Kidney (tissue), 14 donors: ENCODE data around the gene MTX1. TPM values are rescaled to one million over a fixed set of nuclear protein-coding genes. Genes with fewer than 3 reads are reported as not detected.

Source experiments
- DNase-seq, 5 donors: peaks; one replicate each; pipeline ENCODE4 v3.0.0-alpha.2; 2013 to 2020
- FAIRE-seq: peaks from 2 replicates; lab custom pipeline; 2012; peaks lifted over from hg19 to GRCh38; lab: Jason Lieb, UNC
- H3K27ac ChIP-seq, 2 donors: one replicate each; pipeline ENCODE4 v1.7.0; 2013; ENCODE audit warnings: low read depth in 2 of 2, low read length in 2 of 2, inconsistent platforms in 1 of 2
- H3K27me3 ChIP-seq: one replicate; pipeline ENCODE4 v1.7.1; 2013; ENCODE audit warnings: low read length, inconsistent platforms; ENCODE audit not compliant: control insufficient read depth, insufficient read depth
- H3K36me3 ChIP-seq, 3 donors: one replicate each; pipeline versions ENCODE4 v1.7.0 to v1.7.1; 2013; ENCODE audit warnings: low read length in 3 of 3, control low read depth in 1 of 3, inconsistent platforms in 1 of 3; ENCODE audit not compliant: insufficient read depth in 3 of 3, control insufficient read depth in 2 of 3
- H3K4me1 ChIP-seq, 3 donors: one replicate each; pipeline versions ENCODE4 v1.7.0 to v1.7.1; 2013; ENCODE audit warnings: low read length in 3 of 3, inconsistent platforms in 1 of 3, low read depth in 1 of 3; ENCODE audit not compliant: control insufficient read depth in 2 of 3, insufficient read depth in 2 of 3
- H3K4me3 ChIP-seq, 3 donors: one replicate each; pipeline versions ENCODE4 v1.7.0 to v1.8.1; 2013; ENCODE audit warnings: low read length in 3 of 3, control low read depth in 1 of 3, inconsistent platforms in 1 of 3
- H3K9ac ChIP-seq, 3 donors: one replicate each; pipeline versions ENCODE4 v1.7.0 to v1.7.1; 2013; ENCODE audit warnings: low read length in 3 of 3, control low read depth in 1 of 3, inconsistent platforms in 1 of 3
- H3K9me3 ChIP-seq, 3 donors: one replicate each; pipeline versions ENCODE4 v1.7.0 to v1.7.1; 2013; ENCODE audit warnings: low read length in 3 of 3, control low read depth in 1 of 3, inconsistent platforms in 1 of 3; ENCODE audit not compliant: control insufficient read depth in 2 of 3, insufficient read depth in 1 of 3
- CTCF ChIP-seq: IDR thresholded peaks from 3 replicates; pipeline ENCODE4 v1.5.1; 2012; ENCODE audit warnings: mild to moderate bottlenecking, moderate library complexity, borderline replicate concordance; ENCODE audit not compliant: insufficient read depth; ENCODE audit errors: extremely low read depth
- intact Hi-C: fragments of 100-400 bp; cut with DNase I; formaldehyde crosslinking; loops from one replicate; pipeline ENCODE4 v1.11.1; 2022
- polyA plus RNA-seq: library from polyadenylated mRNA; stranded (reverse); fragments of 350-450 nt; fragmentation: Illumina TruSeq; extraction: RNeasy Lipid Tissue Mini Kit (QIAGEN cat#74804); gene quantifications from one replicate; pipeline ENCODE4 v1.2.3, GENCODE V29; 2014; ENCODE audit warnings: low read depth, low replicate concordance; ENCODE audit not compliant: insufficient read depth
- total RNA-seq: library from RNA; stranded (reverse); fragmentation: NEBNext Ultra II Directional; extraction: Animal tissue kit (Norgen Biotek cat#: 25700); gene quantifications from one replicate; pipeline ENCODE4 v1.2.1, GENCODE V29; 2021
- donor health status: control.
- donor health status: control.
- donor health status: control.
- donor health status: control.
- donor health status: control.
- donor health status: DM: yes; HTN: yes; CAD: no.
- donor health status: Normal renal cell carcinoma (clear cell type).

The MTX1 gene
- total and polyA plus RNA-seq, 2 donors from 2014 or later = 38.8 to 86.9 TPM

GRCh38 chr1:155170806-155171205, 37.7 kb upstream of the MTX1 start:
- peaks cover 0 to 19% (median 7%) of the 10 kb centered on the region in 3 donors for H3K4me1 ChIP-seq
- H3K36me3 ChIP-seq = peaks cover 4 to 15% (median 10%) of the 10 kb centered on the region in 3 donors
- no peaks in the 10 kb centered on the region for H3K27me3 ChIP-seq
- intact Hi-C loops = loop anchor here (10.0 kb wide), 1 partner anchor 54 kb away; no protein-coding TSS in a partner anchor
- TF ChIP-seq CTCF = no peak
- DNase-seq (peak in 1 of 5 donors; percentile 24), FAIRE-seq (no peak)
- H3K4me3 ChIP-seq = no peak overlapping the region
- no peak overlapping the region for H3K9ac ChIP-seq
- no peak overlapping the region for H3K27ac ChIP-seq
- H3K9me3 ChIP-seq = no peaks in the 10 kb centered on the region

GRCh38 chr1:155171836-155172731, 36.4 kb upstream of the MTX1 start:
- Histone ChIP-seq H3K9ac (peak overlapping the region; percentile 55 to 92 (median 86)), H3K4me1 (peaks cover 0 to 22% (median 11%) of the 10 kb centered on the region in 3 donors), H3K9me3 (no peaks in the 10 kb centered on the region), H3K27me3 (no peaks in the 10 kb centered on the region), H3K27ac (peak overlapping the region; percentile 92), H3K36me3 (peaks cover 4 to 15% (median 10%) of the 10 kb centered on the region in 3 donors), H3K4me3 (peak overlapping the region; percentile 82 to 94 (median 93))
- intact Hi-C loops = loop anchor here (10.0 kb wide), 1 partner anchor 53 kb away; no protein-coding TSS in a partner anchor
- DNase-seq (peak in 1 of 5 donors; percentile 18), FAIRE-seq (no peak)
- TF ChIP-seq CTCF = no peak

- peak; percentile 97 for TF ChIP-seq CTCF
- Histone ChIP-seq H3K27me3 (no peaks in the 10 kb centered on the region), H3K9ac (peak within 1 kb of the TSS; percentile 55 to 92 (median 86)), H3K9me3 (no peaks in the 10 kb centered on the region), H3K27ac (peak within 1 kb of the TSS; percentile 92), H3K36me3 (peaks cover 4 to 15% (median 10%) of the 10 kb centered on the region in 3 donors), H3K4me3 (peak within 1 kb of the TSS; percentile 82 to 94 (median 93)), H3K4me1 (peaks cover 0 to 19% (median 10%) of the 10 kb centered on the region in 3 donors)
- FAIRE-seq = no peak
- intact Hi-C loops = loop anchor here (10.0 kb wide), 1 partner anchor 52 kb away; no protein-coding TSS in a partner anchor
- peak; percentile 96 to 98 (median 98) for DNase-seq
Observed at GRCh38 chr1:155172732-155173477, 35.6 kb upstream of the MTX1 start, which contains the start of gene KRTCAP2. Gene KRTCAP2 (minus strand): TSS chr1:155173304. CDS start chr1:155173224, 80 bp downstream.
